A673 (cell line): ENCODE measurements around the gene PRAME. TPM values are rescaled to one million over a fixed set of nuclear protein-coding genes. Genes with fewer than 3 reads are reported as not detected.
"Not testable (repeated sequence)": the region's sequence is repeated elsewhere in the genome, so short reads cannot be mapped to it uniquely, and the experiment has no call there.

Experiments used
- BruUV-seq: library from RNA; stranded (reverse); fragments of 400-500 nt; replicated peaks from 2 replicates; lab custom pipeline; 2021; lab: Mats Ljungman, UMichigan
- CTCF ChIA-PET: fragments of 300-600 bp; sonication (Branson Sonifier 250); formaldehyde crosslinking; loops from one replicate; lab custom pipeline; 2022; ENCODE audit warnings: antibody characterized with exemption; lab: Charles Lee
- POLR2A ChIA-PET: fragments of 300-600 bp; sonication (Branson Sonifier 250); formaldehyde crosslinking; loops from one replicate; lab custom pipeline; 2022; ENCODE audit warnings: antibody characterized with exemption; ENCODE audit not compliant: low non-redundant PET; lab: Charles Lee
- DNase-seq: peaks from one replicate; pipeline ENCODE4 v3.0.0-alpha.2; 2015; ENCODE audit warnings: low spot score
- H3K27ac ChIP-seq: fragments of 200-600 bp; sonication (generic); 2 replicates; pipeline ENCODE4 v1.5.1; 2016; ENCODE audit warnings: mixed run types, low read depth, mild to moderate bottlenecking, mixed read lengths, antibody characterized with exemption, low read length; ENCODE audit not compliant: poor library complexity, severe bottlenecking
- H3K27me3 ChIP-seq: fragments of 200-600 bp; sonication (generic); replicated peaks from 2 replicates; pipeline ENCODE4 v1.6.1; 2017; ENCODE audit warnings: mixed run types, low read depth, mild to moderate bottlenecking, mixed read lengths, antibody characterized with exemption, low read length; ENCODE audit not compliant: insufficient read depth, poor library complexity
- H3K36me3 ChIP-seq: fragments of 200-600 bp; sonication (generic); 2 replicates; pipeline ENCODE4 v1.6.1; 2016; ENCODE audit warnings: mixed run types, mild to moderate bottlenecking, mixed read lengths, antibody characterized with exemption, low read length; ENCODE audit not compliant: insufficient read depth, poor library complexity, severe bottlenecking
- H3K4me1 ChIP-seq: fragments of 200-600 bp; sonication (generic); 2 replicates; pipeline ENCODE4 v1.6.1; 2017; ENCODE audit warnings: mixed run types, mild to moderate bottlenecking, mixed read lengths, antibody characterized with exemption, low read length; ENCODE audit not compliant: insufficient read depth, poor library complexity, severe bottlenecking
- H3K4me3 ChIP-seq: fragments of 200-600 bp; sonication (generic); 2 replicates; pipeline ENCODE4 v1.5.1; 2016; ENCODE audit warnings: low read depth, mixed run types, mild to moderate bottlenecking, mixed read lengths, low read length; ENCODE audit not compliant: poor library complexity, severe bottlenecking
- H3K9me3 ChIP-seq: fragments of 200-600 bp; sonication (generic); 2 replicates; pipeline ENCODE4 v1.6.1; 2016; ENCODE audit warnings: mixed run types, low read depth, mild to moderate bottlenecking, mixed read lengths, antibody characterized with exemption, low read length; ENCODE audit not compliant: poor library complexity, severe bottlenecking
- CTCF ChIP-seq: fragments of 300-800, 200-600 bp; sonication (generic); conservative IDR thresholded peaks from 2 replicates; pipeline ENCODE4 v1.5.1; 2017; ENCODE audit warnings: low read depth, mild to moderate bottlenecking, antibody characterized with exemption, low read length, moderate library complexity, mixed read lengths
- EZH2 ChIP-seq: fragments of 200-600 bp; sonication (generic); IDR thresholded peaks from 2 replicates; pipeline ENCODE4 v1.6.1; 2017; ENCODE audit warnings: borderline replicate concordance, low read depth, mild to moderate bottlenecking, mixed read lengths, antibody characterized with exemption, low read length; ENCODE audit not compliant: poor library complexity, severe bottlenecking
- intact Hi-C: fragments of 100-400 bp; cut with micrococcal nuclease; formaldehyde crosslinking; loops from one replicate; pipeline ENCODE4 v1.10.0; 2022; ENCODE audit not compliant: unreplicated experiment
- total RNA-seq: library from RNA; stranded (reverse); gene quantifications from 2 replicates; pipeline ENCODE4 v1.2.3, GENCODE V29; 2021

The PRAME gene
- total RNA-seq, 1 experiment from 2014 or later, result 14.1 TPM

- POLR2A ChIA-PET, result no interaction called here
Measured at GRCh38 chr22:22516992-22517391, 42.1 kb downstream of the PRAME start.

GRCh38 chr22:22515890-22516289 is 43.2 kb downstream of the PRAME start:
- ChIA-PET CTCF (no interaction called here), POLR2A (no interaction called here)
- TF ChIP-seq CTCF (no peak), EZH2 (no peak)
- Histone ChIP-seq H3K4me1 (no peaks in the 10 kb centered on the region), H3K27me3 (peaks cover 38% of the 10 kb centered on the region), H3K27ac (no peak overlapping the region), H3K36me3 (no peaks in the 10 kb centered on the region), H3K9me3 (no peaks in the 10 kb centered on the region), H3K4me3 (no peak overlapping the region)
- BruUV-seq, result no TSS peak
- no peak for DNase-seq
- intact Hi-C loops, result no loop called here

More at GRCh38 chr22:22516992-22517391, 42.1 kb downstream of the PRAME start:
- no peak for TF ChIP-seq EZH2
- no peak for TF ChIP-seq CTCF
- H3K9me3 ChIP-seq, result no peaks in the 10 kb centered on the region
- intact Hi-C loops, result no loop called here
- no peaks in the 10 kb centered on the region for H3K4me1 ChIP-seq
- H3K36me3 ChIP-seq, result no peaks in the 10 kb centered on the region
- CTCF ChIA-PET, result interaction anchor here (0.8 kb wide), 1 partner anchor 10 kb away, joined by 4 read pairs; no protein-coding TSS in a partner anchor
- no peak overlapping the region for H3K27ac ChIP-seq
- H3K4me3 ChIP-seq, result no peak overlapping the region
- peaks cover 34% of the 10 kb centered on the region for H3K27me3 ChIP-seq
- DNase-seq, result no peak
- BruUV-seq, result no TSS peak

GRCh38 chr22:22514431-22514830 is 44.6 kb downstream of the PRAME start:
- DNase-seq, H3K36me3 ChIP-seq, intact Hi-C loops, POLR2A ChIA-PET, CTCF ChIA-PET, H3K9me3 ChIP-seq, BruUV-seq, H3K4me1 ChIP-seq, H3K4me3 ChIP-seq, H3K27ac ChIP-seq: not testable (repeated sequence)
- H3K27me3 ChIP-seq, result peaks cover 38% of the 10 kb centered on the region

- intact Hi-C loops, result no loop called here
- H3K36me3 ChIP-seq, result no peaks in the 10 kb centered on the region
- no peak for DNase-seq
- no peak for TF ChIP-seq CTCF
- no peak for TF ChIP-seq EZH2
- no peaks in the 10 kb centered on the region for H3K4me1 ChIP-seq
- POLR2A ChIA-PET, result no interaction called here
- H3K4me3 ChIP-seq, result no peak overlapping the region
- no peak overlapping the region for H3K27ac ChIP-seq
- no peaks in the 10 kb centered on the region for H3K9me3 ChIP-seq
- CTCF ChIA-PET, result no interaction called here
- BruUV-seq, result no TSS peak
- peaks cover 38% of the 10 kb centered on the region for H3K27me3 ChIP-seq
Measured at GRCh38 chr22:22513619-22514018, 45.4 kb downstream of the PRAME start.
